ENCODE data around the gene UBAC1.

The UBAC1 gene, protein sequence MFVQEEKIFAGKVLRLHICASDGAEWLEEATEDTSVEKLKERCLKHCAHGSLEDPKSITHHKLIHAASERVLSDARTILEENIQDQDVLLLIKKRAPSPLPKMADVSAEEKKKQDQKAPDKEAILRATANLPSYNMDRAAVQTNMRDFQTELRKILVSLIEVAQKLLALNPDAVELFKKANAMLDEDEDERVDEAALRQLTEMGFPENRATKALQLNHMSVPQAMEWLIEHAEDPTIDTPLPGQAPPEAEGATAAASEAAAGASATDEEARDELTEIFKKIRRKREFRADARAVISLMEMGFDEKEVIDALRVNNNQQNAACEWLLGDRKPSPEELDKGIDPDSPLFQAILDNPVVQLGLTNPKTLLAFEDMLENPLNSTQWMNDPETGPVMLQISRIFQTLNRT

DNA sequence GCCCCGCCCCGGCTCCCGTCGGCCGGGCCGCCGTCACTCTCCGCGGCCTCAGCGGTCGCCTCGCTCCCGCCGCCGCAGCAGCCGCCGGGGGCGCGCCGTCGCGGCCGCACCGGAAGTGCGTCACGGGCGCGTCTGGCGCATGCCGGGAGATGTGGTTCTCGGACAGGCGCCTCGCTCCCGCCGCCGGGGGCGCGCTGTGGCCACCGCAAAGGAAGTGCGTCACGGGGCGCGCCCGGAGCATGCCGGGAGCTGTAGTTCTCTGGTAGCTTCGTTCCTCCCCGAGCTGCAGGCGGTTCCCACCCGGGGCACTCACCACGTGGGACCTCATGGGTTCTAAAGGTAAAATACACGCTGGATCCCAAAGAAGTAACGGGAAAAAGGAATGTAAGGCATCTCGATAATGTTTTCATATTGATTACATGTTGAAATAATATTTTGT is at the start of gene UBAC1:
Gene UBAC1, minus strand, starts transcription at position 97 of the 439 bp plus-strand sequence. CDS start 211 bp downstream, outside the sequence.
- in situ Hi-C loops (cut with HindIII; ENCODE audit: low pct_ligation_motif_present, low sequenced_read_pairs) = no loop called here

DNA sequence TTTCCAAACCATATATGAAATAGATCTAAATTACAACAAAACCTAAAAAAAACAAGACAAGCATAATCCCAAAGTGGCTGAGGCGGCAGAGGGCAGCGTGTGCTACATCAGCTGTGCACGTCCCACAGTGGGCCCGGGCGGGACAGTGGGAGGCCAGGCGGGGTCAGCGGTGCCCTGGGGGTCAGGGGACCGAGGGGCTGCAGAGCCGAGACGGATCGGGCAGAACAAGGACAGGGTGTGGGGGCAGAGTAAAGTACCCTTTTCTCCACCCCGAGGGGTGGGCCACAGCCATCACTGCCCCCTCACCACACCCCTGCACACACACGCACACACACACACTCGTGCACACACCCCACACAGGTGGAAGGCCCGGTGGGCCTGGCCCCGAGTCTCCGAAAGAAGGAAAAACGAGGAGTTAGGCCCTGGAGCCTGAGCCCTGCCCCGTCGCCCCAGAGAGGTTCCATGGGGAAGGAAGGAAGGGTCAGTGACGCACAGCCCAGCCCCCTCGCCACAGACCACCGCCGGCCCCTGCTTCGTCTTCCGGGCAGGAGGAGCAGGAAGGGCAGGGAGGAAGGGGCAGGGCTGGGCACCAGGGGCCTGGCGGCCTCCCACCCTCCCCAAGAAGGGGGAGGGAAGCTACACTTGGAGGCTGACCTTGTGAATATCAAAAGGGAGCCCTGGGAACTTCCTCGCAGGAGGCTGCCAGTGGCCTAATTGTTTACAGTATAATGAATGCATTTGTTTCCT is 49.6 kb upstream of the UBAC1 start:
- no peak for DNase-seq

More for the DNA sequence above, at the start of gene UBAC1:
- Histone ChIP-seq H3K27me3 (replicated peaks) (no peaks in the 10 kb centered on the region), H3K27ac (no peak within 1 kb of the TSS), H3K4me3 (ENCODE audit: low read depth, low read length) (peak within 1 kb of the TSS; percentile 76), H3K36me3 (replicated peaks) (no peaks in the 10 kb centered on the region)
- peak; percentile 86 for DNase-seq
- TF ChIP-seq, protein P1, sequence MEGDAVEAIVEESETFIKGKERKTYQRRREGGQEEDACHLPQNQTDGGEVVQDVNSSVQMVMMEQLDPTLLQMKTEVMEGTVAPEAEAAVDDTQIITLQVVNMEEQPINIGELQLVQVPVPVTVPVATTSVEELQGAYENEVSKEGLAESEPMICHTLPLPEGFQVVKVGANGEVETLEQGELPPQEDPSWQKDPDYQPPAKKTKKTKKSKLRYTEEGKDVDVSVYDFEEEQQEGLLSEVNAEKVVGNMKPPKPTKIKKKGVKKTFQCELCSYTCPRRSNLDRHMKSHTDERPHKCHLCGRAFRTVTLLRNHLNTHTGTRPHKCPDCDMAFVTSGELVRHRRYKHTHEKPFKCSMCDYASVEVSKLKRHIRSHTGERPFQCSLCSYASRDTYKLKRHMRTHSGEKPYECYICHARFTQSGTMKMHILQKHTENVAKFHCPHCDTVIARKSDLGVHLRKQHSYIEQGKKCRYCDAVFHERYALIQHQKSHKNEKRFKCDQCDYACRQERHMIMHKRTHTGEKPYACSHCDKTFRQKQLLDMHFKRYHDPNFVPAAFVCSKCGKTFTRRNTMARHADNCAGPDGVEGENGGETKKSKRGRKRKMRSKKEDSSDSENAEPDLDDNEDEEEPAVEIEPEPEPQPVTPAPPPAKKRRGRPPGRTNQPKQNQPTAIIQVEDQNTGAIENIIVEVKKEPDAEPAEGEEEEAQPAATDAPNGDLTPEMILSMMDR (IDR thresholded peaks at IDR 0.05; ENCODE audit: low read depth, low read length, missing control alignments) = peak; percentile 30

DNA sequence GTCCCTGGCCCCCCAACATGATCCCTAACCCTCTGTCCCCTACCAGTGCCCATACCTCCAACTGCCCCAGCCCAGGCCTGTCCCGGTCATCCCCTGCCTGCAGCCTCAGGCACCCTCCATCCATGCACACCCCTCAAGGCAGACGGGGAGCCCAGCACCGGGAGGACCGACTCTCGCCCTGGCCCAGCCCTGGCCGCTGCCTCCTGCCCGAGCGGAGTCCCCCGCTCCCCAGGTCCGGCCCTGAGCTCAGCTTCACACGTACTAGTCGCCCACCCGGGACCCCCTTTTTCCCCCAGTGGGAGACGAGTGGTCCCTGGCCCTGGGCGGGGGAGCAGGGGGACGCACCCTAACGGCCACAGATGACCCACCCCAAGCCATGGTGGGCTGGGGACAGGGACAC is 49.0 kb upstream of the UBAC1 start:
- TF ChIP-seq, protein P1 (IDR thresholded peaks at IDR 0.05; ENCODE audit: low read depth, low read length, missing control alignments) = no peak
- H3K27me3 ChIP-seq (replicated peaks) = no peaks in the 10 kb centered on the region
- in situ Hi-C loops (cut with HindIII; ENCODE audit: low pct_ligation_motif_present, low sequenced_read_pairs) = no loop called here
- H3K27ac ChIP-seq = no peak overlapping the region
- no peak overlapping the region for H3K4me3 ChIP-seq (ENCODE audit: low read depth, low read length)
- H3K36me3 ChIP-seq (replicated peaks) = peaks cover 16% of the 10 kb centered on the region
- no peak for DNase-seq

More for the DNA sequence above, 49.6 kb upstream of the UBAC1 start:
- Histone ChIP-seq H3K27ac (no peak overlapping the region), H3K4me3 (ENCODE audit: low read depth, low read length) (no peak overlapping the region), H3K36me3 (replicated peaks) (peaks cover 16% of the 10 kb centered on the region), H3K27me3 (replicated peaks) (no peaks in the 10 kb centered on the region)
- TF ChIP-seq, protein P1 (IDR thresholded peaks at IDR 0.05; ENCODE audit: low read depth, low read length, missing control alignments) = no peak
- in situ Hi-C loops (cut with HindIII; ENCODE audit: low pct_ligation_motif_present, low sequenced_read_pairs) = no loop called here

DNA sequence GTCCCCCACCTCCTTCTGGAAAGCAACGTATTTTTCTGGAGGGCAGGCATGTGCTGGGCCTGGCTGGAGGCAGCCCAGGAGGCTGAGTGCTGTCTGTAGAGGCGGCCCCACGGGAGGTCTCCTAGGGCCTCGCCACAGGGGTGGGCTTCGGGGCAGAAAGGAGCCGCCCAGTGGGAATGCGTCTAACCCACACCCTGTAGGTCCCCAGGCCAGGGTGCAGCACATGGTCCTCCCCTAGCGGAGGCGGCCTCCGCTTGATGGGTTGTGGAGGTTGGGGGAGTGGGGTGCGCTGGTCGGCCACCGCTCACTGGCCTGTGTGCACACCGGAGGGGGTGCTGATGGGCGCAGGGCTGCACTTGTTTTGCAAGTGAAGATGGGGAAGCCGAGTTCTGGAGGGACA is 48.3 kb upstream of the UBAC1 start:
- in situ Hi-C loops (cut with HindIII; ENCODE audit: low pct_ligation_motif_present, low sequenced_read_pairs) = no loop called here
- Histone ChIP-seq H3K27me3 (replicated peaks) (no peaks in the 10 kb centered on the region), H3K36me3 (replicated peaks) (peaks cover 16% of the 10 kb centered on the region), H3K27ac (no peak overlapping the region), H3K4me3 (ENCODE audit: low read depth, low read length) (no peak overlapping the region)
- TF ChIP-seq, protein P1 (IDR thresholded peaks at IDR 0.05; ENCODE audit: low read depth, low read length, missing control alignments) = no peak
- no peak for DNase-seq

DNA sequence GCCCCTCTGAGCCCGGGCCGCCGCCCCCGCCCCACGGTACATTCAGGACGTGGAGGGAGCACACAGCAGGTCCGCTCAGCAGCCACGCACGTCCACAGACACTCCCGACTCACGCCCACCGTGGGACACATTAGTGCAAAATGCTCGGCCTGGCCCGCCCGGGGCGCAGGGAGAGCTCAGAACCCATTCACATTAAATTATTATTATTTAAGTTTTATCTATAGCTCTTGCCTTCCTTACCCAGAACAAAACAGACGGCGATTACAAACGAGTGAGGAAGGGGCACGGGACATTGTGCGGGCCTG is 47.5 kb upstream of the UBAC1 start:
- TF ChIP-seq, protein P1 (IDR thresholded peaks at IDR 0.05; ENCODE audit: low read depth, low read length, missing control alignments) = no peak
- H3K36me3 ChIP-seq (replicated peaks) = peaks cover 16% of the 10 kb centered on the region
- in situ Hi-C loops (cut with HindIII; ENCODE audit: low pct_ligation_motif_present, low sequenced_read_pairs) = no loop called here

More for the DNA sequence above, 47.5 kb upstream of the UBAC1 start:
- Histone ChIP-seq H3K27me3 (replicated peaks) (no peaks in the 10 kb centered on the region), H3K4me3 (ENCODE audit: low read depth, low read length) (no peak overlapping the region), H3K27ac (no peak overlapping the region)
- no peak for DNase-seq

Measured in brain microvascular endothelial cell (primary cell).